SU-DHL-6 (cell line): ENCODE results near the gene GULP1.

Experiments
- H2AFZ ChIP-seq: fragments of 200-600 bp; sonication (generic); 2 replicates; pipeline ENCODE4 v1.6.1; 2014; ENCODE audit warnings: low read depth, mild to moderate bottlenecking, moderate library complexity, mixed read lengths, antibody characterized with exemption, low read length; ENCODE audit not compliant: severe bottlenecking
- H3F3A ChIP-seq: fragments of 200-600 bp; shearing (Covaris generic); 2 replicates; pipeline ENCODE4 v1.6.0; 2016; ENCODE audit warnings: antibody characterized with exemption, mild to moderate bottlenecking; ENCODE audit not compliant: insufficient read depth
- H3K27ac ChIP-seq: fragments of 200-600 bp; sonication (generic); 2 replicates; pipeline ENCODE4 v1.5.1; 2016; ENCODE audit warnings: low read depth, mild to moderate bottlenecking, low read length, moderate library complexity, mixed read lengths
- H3K27me3 ChIP-seq: fragments of 200-600 bp; sonication (generic), shearing (Covaris generic); 2 replicates; pipeline ENCODE4 v1.6.0; 2014; ENCODE audit warnings: mild to moderate bottlenecking, low read length
- H3K36me3 ChIP-seq: fragments of 200-600 bp; sonication (generic); 2 replicates; pipeline ENCODE4 v1.6.1; 2014; ENCODE audit warnings: mild to moderate bottlenecking, low read length, mixed read lengths
- H3K4me2 ChIP-seq: fragments of 300-600, 200-600 bp; shearing (Covaris generic), sonication (generic); 2 replicates; pipeline ENCODE4 v1.6.0; 2014; ENCODE audit warnings: low read length, low read depth, mild to moderate bottlenecking; ENCODE audit not compliant: poor library complexity, severe bottlenecking
- H3K4me3 ChIP-seq: fragments of 200-600 bp; sonication (generic); 2 replicates; pipeline ENCODE4 v1.5.1; 2014; ENCODE audit warnings: antibody characterized with exemption, low read length, mild to moderate bottlenecking, mixed read lengths; ENCODE audit not compliant: insufficient read depth, poor library complexity, severe bottlenecking
- H3K79me2 ChIP-seq: fragments of 200-600 bp; sonication (generic); 2 replicates; pipeline ENCODE4 v1.6.1; 2014; ENCODE audit warnings: mild to moderate bottlenecking, low read length, moderate library complexity; ENCODE audit not compliant: insufficient read depth
- H3K9ac ChIP-seq: fragments of 200-600 bp; sonication (generic); 2 replicates; pipeline ENCODE4 v1.7.0; 2014; ENCODE audit warnings: mild to moderate bottlenecking, low read length
- H3K9me2 ChIP-seq: fragments of 200-600 bp; sonication (generic); replicated peaks from 2 replicates; pipeline ENCODE4 v1.6.1; 2014; ENCODE audit warnings: low read length; ENCODE audit not compliant: insufficient read depth
- H3K9me3 ChIP-seq: fragments of 200-600 bp; sonication (generic); 2 replicates; pipeline ENCODE4 v1.6.1; 2014; ENCODE audit warnings: low read length, mixed read lengths; ENCODE audit not compliant: insufficient read depth
- H4K20me1 ChIP-seq: fragments of 200-600 bp; sonication (generic); 2 replicates; pipeline ENCODE4 v1.6.1; 2014; ENCODE audit warnings: low read depth, mild to moderate bottlenecking, antibody characterized with exemption, low read length, moderate library complexity, mixed read lengths
- EZH2phosphoT487 ChIP-seq: fragments of 200-600 bp; sonication (generic), shearing (Covaris generic); conservative IDR thresholded peaks from 2 replicates; pipeline ENCODE4 v1.6.1; 2018; ENCODE audit warnings: mild to moderate bottlenecking, antibody characterized with exemption, low read length, moderate library complexity, mixed read lengths
- TF ChIP-seq, protein P1 (sequence below): fragments of 200-600 bp; sonication (generic); IDR thresholded peaks from one replicate; pipeline ENCODE4 v1.5.1; 2017; ENCODE audit warnings: antibody characterized with exemption, mild to moderate bottlenecking, low read length, moderate library complexity; ENCODE audit not compliant: insufficient read depth, poor library complexity, severe bottlenecking

The GULP1 gene

DNA sequence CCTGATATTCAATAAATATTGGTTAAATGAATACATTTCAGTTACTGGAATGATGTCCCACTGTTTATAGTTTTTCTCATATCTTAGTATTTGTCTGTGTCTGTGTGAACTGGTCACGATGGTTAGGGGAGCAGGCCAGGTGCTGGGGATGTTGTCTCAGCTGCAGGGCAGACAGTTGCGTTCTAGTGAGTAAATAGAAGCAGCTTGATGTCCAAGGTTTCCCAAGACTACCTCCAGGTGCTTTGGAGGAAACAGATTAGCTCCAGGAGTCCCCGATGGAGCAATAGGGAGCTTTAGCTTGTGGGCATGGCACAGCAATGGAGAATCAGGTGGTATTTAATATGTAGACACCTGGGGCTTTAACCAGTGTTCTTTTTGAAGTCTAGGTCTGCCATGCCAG, 75.5 kb downstream of the GULP1 start:
- H2AFZ ChIP-seq = no peak overlapping the region
- no peaks in the 10 kb centered on the region for H3K9me3 ChIP-seq
- H3K4me3 ChIP-seq = no peak overlapping the region
- no peak overlapping the region for H3K4me2 ChIP-seq
- no peaks in the 10 kb centered on the region for H3K36me3 ChIP-seq
- H4K20me1 ChIP-seq = no peaks in the 10 kb centered on the region
- H3K9ac ChIP-seq = no peak overlapping the region
- no peaks in the 10 kb centered on the region for H3K79me2 ChIP-seq
- no peak overlapping the region for H3K27ac ChIP-seq
- no peaks in the 10 kb centered on the region for H3K27me3 ChIP-seq
- H3F3A ChIP-seq = no peaks in the 10 kb centered on the region
- no peak for TF ChIP-seq EZH2phosphoT487
- TF ChIP-seq, protein P1, sequence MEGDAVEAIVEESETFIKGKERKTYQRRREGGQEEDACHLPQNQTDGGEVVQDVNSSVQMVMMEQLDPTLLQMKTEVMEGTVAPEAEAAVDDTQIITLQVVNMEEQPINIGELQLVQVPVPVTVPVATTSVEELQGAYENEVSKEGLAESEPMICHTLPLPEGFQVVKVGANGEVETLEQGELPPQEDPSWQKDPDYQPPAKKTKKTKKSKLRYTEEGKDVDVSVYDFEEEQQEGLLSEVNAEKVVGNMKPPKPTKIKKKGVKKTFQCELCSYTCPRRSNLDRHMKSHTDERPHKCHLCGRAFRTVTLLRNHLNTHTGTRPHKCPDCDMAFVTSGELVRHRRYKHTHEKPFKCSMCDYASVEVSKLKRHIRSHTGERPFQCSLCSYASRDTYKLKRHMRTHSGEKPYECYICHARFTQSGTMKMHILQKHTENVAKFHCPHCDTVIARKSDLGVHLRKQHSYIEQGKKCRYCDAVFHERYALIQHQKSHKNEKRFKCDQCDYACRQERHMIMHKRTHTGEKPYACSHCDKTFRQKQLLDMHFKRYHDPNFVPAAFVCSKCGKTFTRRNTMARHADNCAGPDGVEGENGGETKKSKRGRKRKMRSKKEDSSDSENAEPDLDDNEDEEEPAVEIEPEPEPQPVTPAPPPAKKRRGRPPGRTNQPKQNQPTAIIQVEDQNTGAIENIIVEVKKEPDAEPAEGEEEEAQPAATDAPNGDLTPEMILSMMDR = no peak
- H3K9me2 ChIP-seq = no peaks in the 10 kb centered on the region

DNA sequence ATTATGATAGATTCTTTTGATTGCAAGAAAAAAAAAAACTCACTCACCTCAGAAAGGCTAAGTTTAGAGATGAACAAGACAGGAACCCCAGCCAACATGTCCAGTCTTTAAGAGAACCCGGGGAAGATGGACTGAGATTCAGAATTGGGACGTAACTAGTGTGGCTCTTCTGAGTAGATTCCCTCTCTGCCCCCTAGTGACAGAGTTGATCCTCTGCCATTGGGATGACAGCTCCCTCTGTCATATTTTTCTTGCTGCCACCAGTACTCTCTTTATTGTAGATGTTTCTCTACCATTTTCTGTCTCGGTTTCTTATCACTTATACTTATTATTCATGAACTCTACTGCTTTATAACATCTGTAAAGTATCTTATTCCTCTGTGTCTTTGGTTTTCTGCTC, 77.7 kb downstream of the GULP1 start:
- Histone ChIP-seq H3K4me2 (no peak overlapping the region), H3K9me2 (no peaks in the 10 kb centered on the region), H3K9me3 (no peaks in the 10 kb centered on the region), H3K9ac (no peak overlapping the region), H3K4me3 (no peak overlapping the region), H4K20me1 (no peaks in the 10 kb centered on the region), H3K27me3 (no peaks in the 10 kb centered on the region), H3K36me3 (no peaks in the 10 kb centered on the region), H3K79me2 (no peaks in the 10 kb centered on the region), H3F3A (no peaks in the 10 kb centered on the region), H2AFZ (no peak overlapping the region), H3K27ac (no peak overlapping the region)
- TF ChIP-seq, protein P1 = no peak
- TF ChIP-seq EZH2phosphoT487 = no peak

DNA sequence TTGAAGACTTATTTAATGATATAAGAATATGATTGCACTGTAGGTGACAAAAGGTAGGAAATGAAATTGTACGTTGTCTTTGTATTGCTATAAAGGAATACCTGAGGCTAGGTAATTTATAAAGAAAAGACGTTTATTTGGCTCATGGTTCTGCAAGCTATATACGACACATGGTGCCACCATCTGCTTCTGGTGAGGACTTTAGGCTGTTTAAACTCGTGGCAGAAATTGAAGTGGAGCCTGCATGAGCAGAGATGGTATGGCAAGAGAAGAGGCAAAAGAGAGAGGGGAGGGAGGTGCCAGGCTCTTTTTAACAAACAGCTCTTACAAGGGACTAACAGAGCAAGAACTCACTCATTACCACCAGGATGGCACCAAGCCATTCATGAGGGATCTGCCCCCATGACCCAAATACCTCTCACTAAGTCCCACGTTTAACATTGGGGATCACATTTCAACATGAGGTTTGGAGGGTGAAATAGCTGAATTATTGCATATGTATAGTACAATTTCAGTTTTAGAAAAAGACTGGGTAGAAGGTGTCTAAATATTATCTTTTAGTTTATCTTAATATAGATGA, 86.8 kb downstream of the GULP1 start:
- Histone ChIP-seq H4K20me1 (no peaks in the 10 kb centered on the region), H3K27me3 (no peaks in the 10 kb centered on the region), H3K4me2 (no peak overlapping the region), H3K27ac (no peak overlapping the region), H3K79me2 (no peaks in the 10 kb centered on the region), H3K9ac (no peak overlapping the region), H2AFZ (no peak overlapping the region), H3K36me3 (no peaks in the 10 kb centered on the region), H3F3A (no peaks in the 10 kb centered on the region), H3K4me3 (no peak overlapping the region), H3K9me3 (no peaks in the 10 kb centered on the region), H3K9me2 (no peaks in the 10 kb centered on the region)
- TF ChIP-seq, protein P1 = no peak
- no peak for TF ChIP-seq EZH2phosphoT487
